Sigmoid colon (tissue), 4 donors: Measurements from ENCODE around the gene PHLPP1.

ENCODE experiments used
- CTCF ChIP-seq, 4 experiments: fragments of 450-650 bp in 3 of 4; fragments of 200-600 bp in 1 of 4; IDR thresholded peaks; one replicate each; pipeline ENCODE4 v1.5.1; 2016 to 2019; ENCODE audit warnings: antibody characterized with exemption in 4 of 4, mild to moderate bottlenecking in 3 of 4, moderate library complexity in 2 of 4
- POLR2AphosphoS5 ChIP-seq, 4 donors: sonication (generic); formaldehyde crosslinking; IDR thresholded peaks; one replicate each; pipeline ENCODE4 v1.6.1; 2017; ENCODE audit warnings: antibody characterized with exemption in 4 of 4

DNA sequence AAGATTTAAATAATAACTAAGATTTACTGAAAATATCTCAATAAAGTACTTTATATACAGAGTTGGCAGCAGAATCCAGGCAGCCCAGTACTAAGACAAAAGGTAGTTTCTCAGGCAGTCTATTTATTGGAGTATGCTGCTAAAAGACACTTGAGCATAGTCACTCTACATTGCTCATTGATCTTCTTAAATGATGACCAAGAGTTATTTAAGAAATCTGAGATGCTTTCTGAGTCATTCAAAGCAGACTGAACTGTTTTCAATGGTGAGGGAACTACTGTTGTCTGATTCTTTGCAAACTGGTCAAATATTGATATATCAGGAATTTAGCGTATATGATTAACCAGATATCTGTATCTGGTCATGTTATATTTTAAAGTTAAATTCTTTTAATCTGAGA, 133.6 kb downstream of the PHLPP1 start:
- TF ChIP-seq CTCF (IDR thresholded peaks at IDR 0.05) (no peak), POLR2AphosphoS5 (IDR thresholded peaks at IDR 0.05) (no peak)
